ENCODE measurements around the gene FRMD4A.

FRMD4A gene

DNA sequence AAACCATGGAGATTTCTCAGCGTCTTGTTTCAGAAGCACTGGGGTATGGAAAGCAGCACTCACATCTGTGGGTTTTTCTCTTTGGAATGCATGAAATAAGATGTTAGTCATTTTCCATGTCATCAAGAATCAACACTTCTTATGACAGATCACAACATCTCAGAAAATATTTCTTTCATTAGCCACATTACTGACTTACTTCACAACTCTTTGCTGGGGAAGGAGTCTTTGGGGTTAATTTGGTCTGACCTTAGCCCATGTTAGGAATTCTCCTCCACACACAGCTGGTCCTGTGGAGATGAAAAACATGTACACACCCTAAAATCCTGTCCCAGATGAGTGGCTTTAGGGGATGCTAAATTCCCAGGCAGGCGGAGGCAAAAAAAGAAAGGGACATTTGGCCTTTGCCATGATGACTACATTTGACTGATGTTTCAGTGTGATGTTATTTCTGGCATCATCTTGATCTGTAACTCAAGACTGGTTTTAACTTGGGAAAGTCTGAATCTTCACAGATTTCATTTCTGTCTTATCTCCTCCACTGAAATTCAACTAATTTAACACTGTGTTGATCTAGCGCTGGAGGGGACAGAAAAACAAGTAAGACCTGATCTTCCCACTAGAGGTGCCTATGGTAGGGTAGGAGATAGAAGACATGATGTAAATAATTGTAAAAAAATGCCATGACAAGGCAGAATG lies 380.7 kb downstream of the FRMD4A start:
- no peaks in the 10 kb centered on the region for H3K9me3 ChIP-seq (ENCODE audit: control insufficient read depth in 5 of 5, low read length in 5 of 5)
- H3K4me3 ChIP-seq (ENCODE audit: low read depth in 1 of 5, low read length in 5 of 5), result no peak overlapping the region
- H3K27ac ChIP-seq (ENCODE audit: low read depth, low read length), result peak overlapping the region; percentile 4
- H3K9ac ChIP-seq (ENCODE audit: low read length in 5 of 5), result no peak overlapping the region
- H3K4me1 ChIP-seq (ENCODE audit: control insufficient read depth in 5 of 5, insufficient read depth in 5 of 5, low read length in 5 of 5), result peaks cover 5 to 20% (median 12%) of the 10 kb centered on the region in 5 donors
- no peaks in the 10 kb centered on the region for H3K36me3 ChIP-seq (ENCODE audit: control insufficient read depth in 5 of 5, insufficient read depth in 5 of 5, low read length in 5 of 5)
- no peaks in the 10 kb centered on the region for H3K27me3 ChIP-seq (ENCODE audit: control insufficient read depth in 5 of 5, insufficient read depth in 4 of 5, low read length in 5 of 5)

DNA sequence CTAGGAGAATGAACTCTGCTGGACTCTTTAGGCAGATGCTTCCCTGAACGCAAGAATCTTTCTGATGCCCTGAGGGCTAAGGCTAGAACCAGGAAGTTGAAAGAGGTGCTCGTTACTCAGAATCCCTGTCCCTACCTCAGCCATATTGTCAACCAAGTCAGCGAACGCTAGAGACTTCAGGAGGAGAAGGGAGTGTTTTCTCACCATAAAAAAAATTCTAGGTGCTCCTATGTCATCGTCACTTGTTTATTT lies 384.6 kb downstream of the FRMD4A start:
- no peak overlapping the region for H3K9ac ChIP-seq (ENCODE audit: low read length in 5 of 5)
- H3K4me3 ChIP-seq (ENCODE audit: low read depth in 1 of 5, low read length in 5 of 5), result no peak overlapping the region
- no peaks in the 10 kb centered on the region for H3K9me3 ChIP-seq (ENCODE audit: control insufficient read depth in 5 of 5, low read length in 5 of 5)
- H3K36me3 ChIP-seq (ENCODE audit: control insufficient read depth in 5 of 5, insufficient read depth in 5 of 5, low read length in 5 of 5), result no peaks in the 10 kb centered on the region
- peaks cover 8 to 27% (median 18%) of the 10 kb centered on the region in 5 donors for H3K4me1 ChIP-seq (ENCODE audit: control insufficient read depth in 5 of 5, insufficient read depth in 5 of 5, low read length in 5 of 5)
- no peaks in the 10 kb centered on the region for H3K27me3 ChIP-seq (ENCODE audit: control insufficient read depth in 5 of 5, insufficient read depth in 4 of 5, low read length in 5 of 5)
- H3K27ac ChIP-seq (ENCODE audit: low read depth, low read length), result peak overlapping the region; percentile 43

DNA sequence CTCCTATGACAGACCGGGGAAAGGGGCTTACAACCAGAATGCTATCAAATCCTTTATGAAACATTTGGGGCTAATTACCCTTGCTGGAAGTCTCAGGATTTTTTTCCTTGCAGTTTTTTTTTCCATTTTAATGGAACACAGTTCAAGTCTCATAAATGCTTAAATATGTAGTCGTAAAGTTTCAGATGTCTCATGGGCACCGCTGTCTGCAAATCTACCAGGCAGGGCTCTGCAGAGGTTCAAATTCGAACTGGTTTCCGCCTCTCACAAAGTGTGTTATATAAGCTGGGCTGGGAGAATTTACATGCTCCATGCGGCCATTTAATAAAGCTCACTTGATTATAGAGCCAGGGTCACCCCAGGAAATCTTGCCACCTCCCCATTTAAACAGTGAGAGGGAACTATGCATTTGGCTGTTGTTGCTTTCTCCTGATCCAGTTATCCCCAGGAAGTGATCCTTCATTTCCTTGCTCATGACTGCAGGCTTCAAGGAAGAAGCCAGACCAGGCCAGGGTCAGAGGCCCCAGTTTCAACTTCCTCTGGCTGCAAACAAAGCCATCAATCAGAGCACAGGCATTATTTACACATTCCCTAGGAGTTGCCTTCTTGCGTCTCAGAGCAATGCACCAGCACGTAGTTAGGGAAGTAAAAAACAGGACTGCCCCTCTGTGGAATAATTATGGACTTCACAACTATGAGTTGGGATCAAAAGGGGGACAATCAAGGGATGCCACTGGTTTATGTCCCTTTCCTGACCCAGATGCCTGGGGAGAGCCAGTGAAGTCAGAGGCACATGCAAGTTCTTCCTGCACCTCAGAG lies 385.1 kb downstream of the FRMD4A start:
- H3K27ac ChIP-seq (ENCODE audit: low read depth, low read length), result peak overlapping the region; percentile 43
- no peaks in the 10 kb centered on the region for H3K9me3 ChIP-seq (ENCODE audit: control insufficient read depth in 5 of 5, low read length in 5 of 5)
- H3K27me3 ChIP-seq (ENCODE audit: control insufficient read depth in 5 of 5, insufficient read depth in 4 of 5, low read length in 5 of 5), result no peaks in the 10 kb centered on the region
- no peaks in the 10 kb centered on the region for H3K36me3 ChIP-seq (ENCODE audit: control insufficient read depth in 5 of 5, insufficient read depth in 5 of 5, low read length in 5 of 5)
- no peak overlapping the region for H3K4me3 ChIP-seq (ENCODE audit: low read depth in 1 of 5, low read length in 5 of 5)
- no peak overlapping the region for H3K9ac ChIP-seq (ENCODE audit: low read length in 5 of 5)
- H3K4me1 ChIP-seq (ENCODE audit: control insufficient read depth in 5 of 5, insufficient read depth in 5 of 5, low read length in 5 of 5), result peaks cover 8 to 27% (median 18%) of the 10 kb centered on the region in 5 donors

DNA sequence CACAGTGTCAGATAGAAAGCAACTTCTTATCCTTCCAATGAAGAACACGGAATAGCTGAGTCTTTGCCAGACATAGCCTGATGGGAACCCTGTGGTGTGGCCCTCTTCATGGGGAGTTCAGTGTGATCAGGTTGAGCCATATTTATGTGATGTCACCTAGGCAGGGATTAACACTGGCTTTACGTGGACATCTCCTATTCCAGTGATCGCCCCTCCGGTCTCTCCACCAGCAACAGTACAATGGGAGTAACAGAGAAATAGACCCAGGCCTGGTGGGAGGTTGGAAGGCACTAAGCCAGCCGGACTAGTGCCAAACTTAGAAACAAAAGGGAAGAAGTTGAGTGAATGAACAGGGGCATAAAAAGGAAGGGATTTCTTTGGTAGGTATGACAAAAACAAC lies 385.9 kb downstream of the FRMD4A start:
- Histone ChIP-seq H3K36me3 (ENCODE audit: control insufficient read depth in 5 of 5, insufficient read depth in 5 of 5, low read length in 5 of 5) (no peaks in the 10 kb centered on the region), H3K9ac (ENCODE audit: low read length in 5 of 5) (no peak overlapping the region), H3K9me3 (ENCODE audit: control insufficient read depth in 5 of 5, low read length in 5 of 5) (no peaks in the 10 kb centered on the region), H3K27me3 (ENCODE audit: control insufficient read depth in 5 of 5, insufficient read depth in 4 of 5, low read length in 5 of 5) (no peaks in the 10 kb centered on the region), H3K27ac (ENCODE audit: low read depth, low read length) (peak overlapping the region; percentile 43), H3K4me1 (ENCODE audit: control insufficient read depth in 5 of 5, insufficient read depth in 5 of 5, low read length in 5 of 5) (peaks cover 8 to 24% (median 18%) of the 10 kb centered on the region in 5 donors), H3K4me3 (ENCODE audit: low read depth in 1 of 5, low read length in 5 of 5) (no peak overlapping the region)

DNA sequence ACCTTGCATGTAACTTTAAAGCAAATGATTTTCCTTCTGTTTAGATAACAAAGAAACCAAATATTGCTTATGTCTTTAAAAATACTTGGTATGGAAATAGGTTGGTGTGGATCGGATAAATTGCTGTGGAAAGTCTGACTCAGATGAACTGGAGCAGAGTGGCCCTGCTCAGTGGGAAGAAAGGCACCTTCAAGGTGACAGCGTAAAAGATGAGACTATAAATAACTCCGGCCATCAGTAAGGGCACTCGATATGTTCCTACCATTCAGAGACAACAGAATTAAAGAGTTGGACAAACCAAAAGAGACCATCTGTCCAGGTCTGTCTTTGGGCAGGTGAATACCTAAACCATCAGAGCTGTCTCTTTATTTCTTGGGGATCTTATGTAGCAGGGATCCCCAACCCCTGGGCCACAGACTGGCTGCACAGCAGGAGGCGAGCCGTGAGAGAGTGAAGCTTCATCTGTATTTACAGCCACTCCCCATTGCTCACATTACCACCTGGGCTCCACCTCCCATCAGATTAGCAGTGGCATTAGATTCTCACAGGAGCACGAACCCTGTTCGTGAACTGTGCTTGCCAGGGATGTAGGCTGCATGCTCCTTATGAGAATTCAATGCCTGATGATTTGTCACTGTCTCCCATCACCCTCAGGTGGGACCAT lies 386.9 kb downstream of the FRMD4A start:
- Histone ChIP-seq H3K4me1 (ENCODE audit: control insufficient read depth in 5 of 5, insufficient read depth in 5 of 5, low read length in 5 of 5) (peaks cover 8 to 25% (median 21%) of the 10 kb centered on the region in 5 donors), H3K9ac (ENCODE audit: low read length in 5 of 5) (no peak overlapping the region), H3K27ac (ENCODE audit: low read depth, low read length) (no peak overlapping the region), H3K36me3 (ENCODE audit: control insufficient read depth in 5 of 5, insufficient read depth in 5 of 5, low read length in 5 of 5) (no peaks in the 10 kb centered on the region), H3K27me3 (ENCODE audit: control insufficient read depth in 5 of 5, insufficient read depth in 4 of 5, low read length in 5 of 5) (no peaks in the 10 kb centered on the region), H3K4me3 (ENCODE audit: low read depth in 1 of 5, low read length in 5 of 5) (no peak overlapping the region), H3K9me3 (ENCODE audit: control insufficient read depth in 5 of 5, low read length in 5 of 5) (no peaks in the 10 kb centered on the region)

GRCh38 chr10:13942035-13942434 lies 388.7 kb downstream of the FRMD4A start:
- H3K9me3 ChIP-seq (ENCODE audit: control insufficient read depth in 5 of 5, low read length in 5 of 5), result no peaks in the 10 kb centered on the region
- no peak overlapping the region for H3K4me3 ChIP-seq (ENCODE audit: low read depth in 1 of 5, low read length in 5 of 5)
- H3K27ac ChIP-seq (ENCODE audit: low read depth, low read length), result no peak overlapping the region
- no peaks in the 10 kb centered on the region for H3K36me3 ChIP-seq (ENCODE audit: control insufficient read depth in 5 of 5, insufficient read depth in 5 of 5, low read length in 5 of 5)
- peaks cover 8 to 26% (median 25%) of the 10 kb centered on the region in 5 donors for H3K4me1 ChIP-seq (ENCODE audit: control insufficient read depth in 5 of 5, insufficient read depth in 5 of 5, low read length in 5 of 5)
- no peaks in the 10 kb centered on the region for H3K27me3 ChIP-seq (ENCODE audit: control insufficient read depth in 5 of 5, insufficient read depth in 4 of 5, low read length in 5 of 5)
- H3K9ac ChIP-seq (ENCODE audit: low read length in 5 of 5), result no peak overlapping the region

DNA sequence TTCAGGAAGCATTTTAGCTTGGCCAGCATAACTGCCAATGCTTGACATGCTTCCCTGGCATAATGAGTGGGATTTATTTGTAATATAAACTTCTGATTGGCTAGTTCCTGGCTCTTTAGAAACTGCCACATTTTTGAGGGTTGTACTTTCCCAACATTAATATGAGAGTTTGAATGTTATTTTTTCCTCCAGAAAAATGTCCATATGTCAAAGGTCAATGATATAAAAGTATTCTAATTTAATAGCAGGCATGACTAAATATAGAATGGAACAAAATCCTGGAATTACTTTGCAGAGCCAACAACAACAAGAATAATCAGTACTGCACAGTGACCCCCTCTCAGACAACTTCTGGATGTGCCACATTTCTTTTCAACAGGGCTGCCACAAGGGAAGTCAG lies 391.3 kb downstream of the FRMD4A start:
- H3K4me3 ChIP-seq (ENCODE audit: low read depth in 1 of 5, low read length in 5 of 5), result no peak overlapping the region
- no peaks in the 10 kb centered on the region for H3K9me3 ChIP-seq (ENCODE audit: control insufficient read depth in 5 of 5, low read length in 5 of 5)
- no peaks in the 10 kb centered on the region for H3K36me3 ChIP-seq (ENCODE audit: control insufficient read depth in 5 of 5, insufficient read depth in 5 of 5, low read length in 5 of 5)
- no peaks in the 10 kb centered on the region for H3K27me3 ChIP-seq (ENCODE audit: control insufficient read depth in 5 of 5, insufficient read depth in 4 of 5, low read length in 5 of 5)
- no peak overlapping the region for H3K9ac ChIP-seq (ENCODE audit: low read length in 5 of 5)
- peaks cover 0 to 14% (median 5%) of the 10 kb centered on the region in 5 donors for H3K4me1 ChIP-seq (ENCODE audit: control insufficient read depth in 5 of 5, insufficient read depth in 5 of 5, low read length in 5 of 5)
- no peak overlapping the region for H3K27ac ChIP-seq (ENCODE audit: low read depth, low read length)

DNA sequence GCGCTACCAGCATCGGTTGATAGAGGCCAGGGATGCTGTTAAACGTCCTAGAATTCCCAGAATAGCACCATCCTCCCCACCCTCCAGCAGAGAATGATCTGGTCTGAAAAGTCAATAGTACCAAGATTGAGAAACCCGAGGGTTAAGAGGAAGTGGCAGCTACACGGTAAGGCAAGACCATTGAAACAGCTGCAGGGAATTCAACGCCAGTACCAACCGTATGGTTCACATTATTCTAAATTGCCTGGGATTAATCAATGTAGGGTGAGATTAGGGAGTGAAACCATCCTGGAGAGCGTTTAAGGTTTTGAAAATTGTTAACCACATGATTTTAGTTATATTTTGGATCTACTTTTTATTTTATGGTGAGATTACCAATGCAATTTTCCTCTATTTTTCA lies 391.8 kb downstream of the FRMD4A start:
- Histone ChIP-seq H3K9me3 (ENCODE audit: control insufficient read depth in 5 of 5, low read length in 5 of 5) (no peaks in the 10 kb centered on the region), H3K27ac (ENCODE audit: low read depth, low read length) (no peak overlapping the region), H3K4me3 (ENCODE audit: low read depth in 1 of 5, low read length in 5 of 5) (no peak overlapping the region), H3K27me3 (ENCODE audit: control insufficient read depth in 5 of 5, insufficient read depth in 4 of 5, low read length in 5 of 5) (no peaks in the 10 kb centered on the region), H3K36me3 (ENCODE audit: control insufficient read depth in 5 of 5, insufficient read depth in 5 of 5, low read length in 5 of 5) (no peaks in the 10 kb centered on the region), H3K4me1 (ENCODE audit: control insufficient read depth in 5 of 5, insufficient read depth in 5 of 5, low read length in 5 of 5) (peaks cover 0 to 16% (median 5%) of the 10 kb centered on the region in 5 donors), H3K9ac (ENCODE audit: low read length in 5 of 5) (no peak overlapping the region)

GRCh38 chr10:13936826-13937225 lies 393.9 kb downstream of the FRMD4A start:
- Histone ChIP-seq H3K9ac (ENCODE audit: low read length in 5 of 5) (no peak overlapping the region), H3K4me3 (ENCODE audit: low read depth in 1 of 5, low read length in 5 of 5) (no peak overlapping the region), H3K4me1 (ENCODE audit: control insufficient read depth in 5 of 5, insufficient read depth in 5 of 5, low read length in 5 of 5) (peaks cover 0 to 28% (median 13%) of the 10 kb centered on the region in 5 donors), H3K27ac (ENCODE audit: low read depth, low read length) (no peak overlapping the region), H3K27me3 (ENCODE audit: control insufficient read depth in 5 of 5, insufficient read depth in 4 of 5, low read length in 5 of 5) (no peaks in the 10 kb centered on the region), H3K9me3 (ENCODE audit: control insufficient read depth in 5 of 5, low read length in 5 of 5) (no peaks in the 10 kb centered on the region), H3K36me3 (ENCODE audit: control insufficient read depth in 5 of 5, insufficient read depth in 5 of 5, low read length in 5 of 5) (no peaks in the 10 kb centered on the region)

DNA sequence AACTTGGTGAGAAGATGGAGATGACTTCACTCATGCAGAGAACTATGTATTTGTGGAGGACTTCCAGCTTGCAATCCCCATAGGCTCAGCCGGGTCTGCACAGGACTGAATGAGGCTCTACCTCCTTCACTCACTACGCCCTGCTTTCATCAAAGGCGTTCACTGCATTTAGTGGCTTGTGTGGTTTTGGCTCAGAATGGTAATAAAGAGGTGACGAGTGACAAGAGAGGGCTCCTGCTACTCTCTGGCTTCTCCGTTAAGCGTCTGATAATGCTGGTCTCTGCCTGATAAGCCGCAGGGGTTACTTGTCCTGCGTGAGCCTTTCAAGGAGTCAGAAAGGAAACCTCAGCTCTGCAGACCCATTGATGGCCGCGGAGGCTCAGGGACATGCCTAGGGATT lies 400.6 kb downstream of the FRMD4A start:
- no peaks in the 10 kb centered on the region for H3K36me3 ChIP-seq (ENCODE audit: control insufficient read depth in 5 of 5, insufficient read depth in 5 of 5, low read length in 5 of 5)
- no peak overlapping the region for H3K9ac ChIP-seq (ENCODE audit: low read length in 5 of 5)
- H3K9me3 ChIP-seq (ENCODE audit: control insufficient read depth in 5 of 5, low read length in 5 of 5), result no peaks in the 10 kb centered on the region
- H3K27me3 ChIP-seq (ENCODE audit: control insufficient read depth in 5 of 5, insufficient read depth in 4 of 5, low read length in 5 of 5), result no peaks in the 10 kb centered on the region
- no peak overlapping the region for H3K4me3 ChIP-seq (ENCODE audit: low read depth in 1 of 5, low read length in 5 of 5)
- peaks cover 2 to 36% (median 25%) of the 10 kb centered on the region in 5 donors for H3K4me1 ChIP-seq (ENCODE audit: control insufficient read depth in 5 of 5, insufficient read depth in 5 of 5, low read length in 5 of 5)
- H3K27ac ChIP-seq (ENCODE audit: low read depth, low read length), result no peak overlapping the region
